Coronary artery (tissue), 2 donors: ENCODE results near the gene SLC26A8.

Experiments used
- DNase-seq: peaks from one replicate; pipeline ENCODE4 v3.0.0-alpha.2; 2017; ENCODE audit warnings: low spot score
- H3K27ac ChIP-seq, 2 donors: fragments of 200-600 bp; sonication (generic); one replicate each; pipeline ENCODE4 v1.5.1; 2016 to 2019
- H3K4me3 ChIP-seq: fragments of 200-600 bp; sonication (generic); 2 replicates; pipeline ENCODE4 v1.5.1; 2016; ENCODE audit warnings: mild to moderate bottlenecking, moderate library complexity
- CTCF ChIP-seq: fragments of 200-600 bp; sonication (generic); IDR thresholded peaks from one replicate; pipeline ENCODE4 v1.5.1; 2019; ENCODE audit warnings: antibody characterized with exemption

Gene SLC26A8

GRCh38 chr6:36063318-36064060 is 39.0 kb upstream of the SLC26A8 start:
- H3K27ac ChIP-seq = no peak overlapping the region
- no peak for DNase-seq
- no peak for TF ChIP-seq CTCF
- H3K4me3 ChIP-seq = no peak overlapping the region

GRCh38 chr6:36062247-36062646 is 37.8 kb upstream of the SLC26A8 start:
- Histone ChIP-seq H3K27ac (no peak overlapping the region), H3K4me3 (no peak overlapping the region)
- no peak for TF ChIP-seq CTCF
- DNase-seq = no peak

- Histone ChIP-seq H3K4me3 (no peak overlapping the region), H3K27ac (no peak overlapping the region)
- no peak for TF ChIP-seq CTCF
- DNase-seq = no peak
These were observed 36.8 kb upstream of the SLC26A8 start for GRCh38 chr6:36061236-36061635.

DNA sequence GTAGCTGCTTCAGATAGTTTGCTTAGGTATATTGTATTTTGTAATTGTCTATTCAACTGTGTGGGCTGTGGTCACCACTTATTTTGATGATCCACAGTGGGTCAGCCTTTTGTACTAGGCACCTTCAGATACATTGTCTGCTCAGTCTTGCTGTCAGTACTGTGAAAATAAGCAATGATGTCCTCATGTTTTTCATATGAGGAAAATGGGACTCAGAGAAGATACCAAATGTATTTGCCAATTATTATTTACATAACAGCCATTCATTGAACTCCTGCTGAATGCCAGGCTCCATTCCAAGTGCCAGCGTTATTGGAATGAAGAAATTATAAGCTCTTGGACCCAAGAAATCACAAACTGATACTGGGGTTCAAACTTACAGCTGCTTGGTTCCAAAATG is 31.7 kb upstream of the SLC26A8 start:
- H3K4me3 ChIP-seq = no peak overlapping the region
- no peak for TF ChIP-seq CTCF
- H3K27ac ChIP-seq = no peak overlapping the region
- DNase-seq = no peak

- no peak for DNase-seq
- H3K4me3 ChIP-seq = no peak overlapping the region
- TF ChIP-seq CTCF = no peak
These were observed 30.5 kb upstream of the SLC26A8 start for GRCh38 chr6:36054956-36055355.

DNA sequence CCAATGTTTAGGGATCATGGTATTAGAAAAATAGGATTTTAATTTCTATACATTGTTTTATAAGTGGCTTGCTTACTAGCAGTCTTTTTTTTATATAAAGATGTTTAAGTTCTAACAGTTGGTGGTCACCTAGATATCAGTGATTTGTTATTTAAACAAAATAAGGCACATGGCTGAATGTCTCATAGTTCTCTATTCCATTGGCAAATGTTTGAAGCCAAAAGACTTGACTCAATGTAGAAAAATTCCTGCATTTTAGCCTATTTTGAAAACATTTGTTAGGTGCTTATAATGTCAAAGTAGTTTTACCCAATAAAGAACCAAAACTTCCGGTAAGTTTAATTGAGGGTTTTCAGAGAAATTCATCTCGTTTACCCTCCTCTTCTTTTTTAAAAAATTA is 30.0 kb upstream of the SLC26A8 start:
- H3K27ac ChIP-seq = no peak overlapping the region
- no peak for TF ChIP-seq CTCF
- no peak for DNase-seq
- no peak overlapping the region for H3K4me3 ChIP-seq

More at GRCh38 chr6:36054956-36055355, 30.5 kb upstream of the SLC26A8 start:
- no peak overlapping the region for H3K27ac ChIP-seq

GRCh38 chr6:36053878-36054277 is 29.4 kb upstream of the SLC26A8 start:
- H3K27ac ChIP-seq = no peak overlapping the region
- no peak overlapping the region for H3K4me3 ChIP-seq
- DNase-seq = no peak
- no peak for TF ChIP-seq CTCF
